ENCODE results near the gene NTM. TPM values are rescaled to one million over a fixed set of nuclear protein-coding genes. Genes with fewer than 3 reads are reported as not detected.
A peak's percentile ranks its signal among the peaks of the same experiment; 100 is the strongest.

Gene NTM
- total RNA-seq, 4 donors from 2014 or later = 1.4 to 5.7 TPM; not detected in 2

- intact Hi-C loops (cut with DNase I; ENCODE audit: low total_unique reads) = no loop called here
- TF ChIP-seq POLR2A (IDR thresholded peaks at IDR 0.05) = no peak
- TF ChIP-seq CTCF (IDR thresholded peaks at IDR 0.05) = no peak
- no peaks in the 10 kb centered on the region for H3K27me3 ChIP-seq
- H3K4me1 ChIP-seq = no peaks in the 10 kb centered on the region
- no peak overlapping the region for H3K27ac ChIP-seq
- H3K9me3 ChIP-seq = no peaks in the 10 kb centered on the region
- no peaks in the 10 kb centered on the region for H3K36me3 ChIP-seq
- no peak overlapping the region for H3K4me3 ChIP-seq
- no peak for DNase-seq
These were observed 656.3 kb downstream of the NTM start for GRCh38 chr11:132026746-132027145.

- no peaks in the 10 kb centered on the region for H3K27me3 ChIP-seq
- H3K36me3 ChIP-seq = no peaks in the 10 kb centered on the region
- DNase-seq = peak in 1 of 2 donors; percentile 23
- no peak overlapping the region for H3K4me3 ChIP-seq
- no peaks in the 10 kb centered on the region for H3K4me1 ChIP-seq
- TF ChIP-seq CTCF (IDR thresholded peaks at IDR 0.05) (peak in 3 of 4 experiments; percentile 27 to 48 (median 40)), POLR2A (IDR thresholded peaks at IDR 0.05) (no peak)
- intact Hi-C loops (cut with DNase I; ENCODE audit: low total_unique reads) = no loop called here
- no peaks in the 10 kb centered on the region for H3K9me3 ChIP-seq
- H3K27ac ChIP-seq = no peak overlapping the region
These were observed 658.2 kb downstream of the NTM start for GRCh38 chr11:132028380-132029240.

GRCh38 chr11:132030896-132031295 lies 660.5 kb downstream of the NTM start:
- intact Hi-C loops (cut with DNase I; ENCODE audit: low total_unique reads) = no loop called here
- Histone ChIP-seq H3K4me3 (no peak overlapping the region), H3K9me3 (no peaks in the 10 kb centered on the region), H3K36me3 (no peaks in the 10 kb centered on the region), H3K27ac (no peak overlapping the region), H3K27me3 (no peaks in the 10 kb centered on the region), H3K4me1 (no peaks in the 10 kb centered on the region)
- DNase-seq = no peak
- TF ChIP-seq POLR2A (IDR thresholded peaks at IDR 0.05) = no peak
- TF ChIP-seq CTCF (IDR thresholded peaks at IDR 0.05) = no peak

DNA sequence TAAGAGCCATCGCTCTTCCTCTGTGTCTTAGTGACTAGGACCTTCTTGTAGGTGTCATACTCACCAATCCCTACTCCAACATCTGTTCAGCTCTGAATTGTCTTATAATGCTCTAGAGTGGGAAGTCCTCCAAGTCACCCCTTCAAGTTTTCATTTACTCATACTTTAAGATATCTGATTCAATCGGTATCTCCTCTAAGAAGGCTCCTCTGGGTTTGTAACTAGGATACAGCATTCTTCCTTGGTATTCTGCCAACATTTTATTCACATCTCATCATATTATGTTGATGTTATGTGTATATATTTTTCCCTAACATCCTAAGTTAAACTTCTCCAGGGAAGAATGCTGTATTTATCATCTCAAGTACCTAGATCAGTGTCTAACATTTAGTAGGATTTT lies 662.1 kb downstream of the NTM start:
- Histone ChIP-seq H3K4me3 (no peak overlapping the region), H3K36me3 (no peaks in the 10 kb centered on the region), H3K27me3 (no peaks in the 10 kb centered on the region), H3K27ac (no peak overlapping the region), H3K9me3 (no peaks in the 10 kb centered on the region), H3K4me1 (no peaks in the 10 kb centered on the region)
- DNase-seq = no peak
- TF ChIP-seq CTCF (IDR thresholded peaks at IDR 0.05) = no peak
- TF ChIP-seq POLR2A (IDR thresholded peaks at IDR 0.05) = no peak
- intact Hi-C loops (cut with DNase I; ENCODE audit: low total_unique reads) = no loop called here

GRCh38 chr11:132033051-132033450 lies 662.6 kb downstream of the NTM start:
- intact Hi-C loops (cut with DNase I; ENCODE audit: low total_unique reads) = no loop called here
- H3K9me3 ChIP-seq = no peaks in the 10 kb centered on the region
- no peak overlapping the region for H3K27ac ChIP-seq
- H3K36me3 ChIP-seq = no peaks in the 10 kb centered on the region
- no peaks in the 10 kb centered on the region for H3K4me1 ChIP-seq
- DNase-seq = no peak
- no peak overlapping the region for H3K4me3 ChIP-seq
- H3K27me3 ChIP-seq = no peaks in the 10 kb centered on the region
- TF ChIP-seq POLR2A (IDR thresholded peaks at IDR 0.05) = no peak
- TF ChIP-seq CTCF (IDR thresholded peaks at IDR 0.05) = no peak

Measured in uterus (tissue), 4 donors.